ENCODE measurements around the gene ZMAT1.
A peak's percentile ranks its signal among the peaks of the same experiment; 100 is the strongest.
"Not testable (repeated sequence)": the region's sequence is repeated elsewhere in the genome, so short reads cannot be mapped to it uniquely, and the experiment has no call there.

ZMAT1 gene

GRCh38 chrX:101931488-101932248 lies at the start of gene ZMAT1:
ZMAT1 (minus strand) TSS chrX:101932027; CDS start chrX:101932008, 19 bp downstream.
- peak; percentile 42 to 72 for DNase-seq

GRCh38 chrX:101977106-101977505 lies 45.3 kb upstream of the ZMAT1 start:
- no peak for DNase-seq

- no peak for DNase-seq
Observed at GRCh38 chrX:101973066-101973465, 41.2 kb upstream of the ZMAT1 start.

GRCh38 chrX:101964923-101965539 lies 33.2 kb upstream of the ZMAT1 start:
- not testable (repeated sequence) for DNase-seq

- DNase-seq, result no peak
Observed at GRCh38 chrX:101958139-101958538, 26.3 kb upstream of the ZMAT1 start.

GRCh38 chrX:101957174-101957573 lies 25.3 kb upstream of the ZMAT1 start:
- DNase-seq, result no peak

GRCh38 chrX:101956556-101956955 lies 24.7 kb upstream of the ZMAT1 start:
- no peak for DNase-seq

GRCh38 chrX:101950581-101950980 lies 18.8 kb upstream of the ZMAT1 start:
- no peak for DNase-seq

GRCh38 chrX:101932249-101932570 lies 383 bp upstream of the ZMAT1 start:
- DNase-seq, result no peak

GRCh38 chrX:101931136-101931487 lies 715 bp downstream of the ZMAT1 start:
- no peak for DNase-seq

- DNase-seq, result no peak
Observed at GRCh38 chrX:101925733-101926132, 6.1 kb downstream of the ZMAT1 start.

- no peak for DNase-seq
Observed at GRCh38 chrX:101918751-101919150, 13.1 kb downstream of the ZMAT1 start.

GRCh38 chrX:101906136-101906796 lies 25.6 kb downstream of the ZMAT1 start:
- no peak for DNase-seq

- no peak for DNase-seq
Observed at GRCh38 chrX:101904996-101905395, 26.8 kb downstream of the ZMAT1 start.

All from NCI-H187 (cell line).